H9 (cell line): ENCODE data around the gene POLR3H. TPM values are rescaled to one million over a fixed set of nuclear protein-coding genes. Genes with fewer than 3 reads are reported as not detected.

Experiments
- DNase-seq: peaks from one replicate; pipeline ENCODE4 v3.0.0-alpha.2; 2017
- H2AFZ ChIP-seq: one replicate; pipeline ENCODE4 v1.6.1; 2013; ENCODE audit warnings: mild to moderate bottlenecking, low read length, control low read depth, moderate library complexity
- H2AK5ac ChIP-seq: 2 replicates; pipeline ENCODE4 v1.6.1; 2013; ENCODE audit warnings: low read length, control low read depth, mixed read lengths; ENCODE audit not compliant: insufficient read length
- H2BK120ac ChIP-seq: one replicate; pipeline ENCODE4 v1.6.1; 2013; ENCODE audit warnings: low read depth, mild to moderate bottlenecking, low read length, control low read depth, inconsistent platforms; ENCODE audit not compliant: poor library complexity, severe bottlenecking
- H2BK12ac ChIP-seq: 2 replicates; pipeline ENCODE4 v1.6.1; 2013; ENCODE audit warnings: low read length, control low read depth, mixed read lengths, low read depth; ENCODE audit not compliant: insufficient read length
- H2BK15ac ChIP-seq: 2 replicates; pipeline ENCODE4 v1.6.1; 2013; ENCODE audit warnings: low read depth, low read length, control low read depth
- H2BK20ac ChIP-seq: one replicate; pipeline ENCODE4 v1.6.1; 2013; ENCODE audit warnings: low read depth, mild to moderate bottlenecking, low read length, control low read depth, inconsistent platforms; ENCODE audit not compliant: poor library complexity, severe bottlenecking
- H2BK5ac ChIP-seq: 2 replicates; pipeline ENCODE4 v1.6.1; 2013; ENCODE audit warnings: low read length, control low read depth, mixed read lengths; ENCODE audit not compliant: insufficient read length
- H3K14ac ChIP-seq: 2 replicates; pipeline ENCODE4 v1.6.1; 2013; ENCODE audit warnings: low read length, control low read depth; ENCODE audit not compliant: insufficient read depth
- H3K18ac ChIP-seq: 2 replicates; pipeline ENCODE4 v1.6.1; 2013; ENCODE audit warnings: low read depth, mild to moderate bottlenecking, mixed read lengths, low read length, control low read depth; ENCODE audit not compliant: insufficient read length
- H3K23ac ChIP-seq: 2 replicates; pipeline ENCODE4 v1.6.1; 2013; ENCODE audit warnings: low read length, control low read depth, mixed read lengths, low read depth; ENCODE audit not compliant: insufficient read length
- H3K23me2 ChIP-seq: 2 replicates; pipeline ENCODE4 v1.6.1; 2013; ENCODE audit warnings: low read depth, mild to moderate bottlenecking, mixed read lengths, low read length, control low read depth; ENCODE audit not compliant: insufficient read length, poor library complexity, severe bottlenecking
- H3K27ac ChIP-seq: 2 replicates; pipeline ENCODE4 v1.5.1; 2013; ENCODE audit warnings: low read length, control low read depth, mixed read lengths, low read depth; ENCODE audit not compliant: insufficient read length
- H3K27me3 ChIP-seq: 2 replicates; pipeline ENCODE4 v1.6.1; 2013; ENCODE audit warnings: low read length, control low read depth, inconsistent platforms; ENCODE audit not compliant: insufficient read depth
- H3K4ac ChIP-seq: 2 replicates; pipeline ENCODE4 v1.6.1; 2013; ENCODE audit warnings: low read depth, mild to moderate bottlenecking, control low read depth, inconsistent platforms, low read length, moderate library complexity
- H3K4me1 ChIP-seq: 2 replicates; pipeline ENCODE4 v1.6.1; 2013; ENCODE audit warnings: low read length, control low read depth, inconsistent platforms; ENCODE audit not compliant: insufficient read depth
- H3K4me2 ChIP-seq: 2 replicates; pipeline ENCODE4 v1.6.1; 2013; ENCODE audit warnings: low read length, control low read depth, mixed read lengths; ENCODE audit not compliant: insufficient read length, insufficient read depth
- H3K56ac ChIP-seq: 2 replicates; pipeline ENCODE4 v1.6.1; 2013; ENCODE audit warnings: low read depth, mild to moderate bottlenecking, mixed read lengths, low read length, control low read depth; ENCODE audit not compliant: insufficient read length
- H3K79me1 ChIP-seq: 2 replicates; pipeline ENCODE4 v1.6.1; 2013; ENCODE audit warnings: low read depth, mild to moderate bottlenecking, moderate library complexity, low read length, control low read depth, inconsistent platforms; ENCODE audit not compliant: insufficient read depth, poor library complexity, severe bottlenecking
- H3K79me2 ChIP-seq: 2 replicates; pipeline ENCODE4 v1.6.1; 2013; ENCODE audit warnings: low read length, control low read depth, inconsistent platforms; ENCODE audit not compliant: insufficient read depth
- H3K9ac ChIP-seq: 2 replicates; pipeline ENCODE4 v1.6.1; 2013; ENCODE audit warnings: low read length, control low read depth, mixed read lengths; ENCODE audit not compliant: insufficient read length; ENCODE audit errors: extremely low read depth
- H3K9me3 ChIP-seq: one replicate; pipeline ENCODE4 v1.6.1; 2013; ENCODE audit warnings: low read depth, low read length, inconsistent platforms; ENCODE audit not compliant: control insufficient read depth
- H3T11ph ChIP-seq: one replicate; pipeline ENCODE4 v1.6.1; 2013; ENCODE audit warnings: mild to moderate bottlenecking, low read length, control low read depth, inconsistent platforms
- H4K20me1 ChIP-seq: one replicate; pipeline ENCODE4 v1.6.1; 2013; ENCODE audit not compliant: control insufficient read depth, insufficient read length, insufficient read depth
- H4K5ac ChIP-seq: 2 replicates; pipeline ENCODE4 v1.6.1; 2013; ENCODE audit warnings: low read depth, mild to moderate bottlenecking, mixed read lengths, low read length, control low read depth; ENCODE audit not compliant: insufficient read length
- H4K8ac ChIP-seq: replicated peaks from 2 replicates; pipeline ENCODE4 v1.6.1; 2013; ENCODE audit warnings: low read length, control low read depth, mixed read lengths, low read depth; ENCODE audit not compliant: insufficient read length
- H4K91ac ChIP-seq: 2 replicates; pipeline ENCODE4 v1.6.1; 2013; ENCODE audit warnings: low read depth, mild to moderate bottlenecking, moderate library complexity, mixed read lengths, low read length, control low read depth; ENCODE audit not compliant: insufficient read length
- H3K27ac Mint-ChIP-seq, 3 experiments: 2 replicates in 2 of 3; 3 replicates in 1 of 3; pipeline ENCODE4 v1.8.0; 2020 to 2021; ENCODE audit warnings: mixed read lengths in 3 of 3, mild to moderate bottlenecking in 1 of 3, moderate library complexity in 1 of 3
- H3K27me3 Mint-ChIP-seq: 2 replicates; pipeline ENCODE4 v1.8.0; 2021; ENCODE audit warnings: low read depth, mild to moderate bottlenecking, moderate library complexity, mixed read lengths
- H3K36me3 Mint-ChIP-seq, 3 experiments: 2 replicates in 2 of 3; 3 replicates in 1 of 3; pipeline ENCODE4 v1.8.0; 2020 to 2021; ENCODE audit warnings: low read depth in 3 of 3, mixed read lengths in 3 of 3; ENCODE audit not compliant: insufficient read depth in 1 of 3
- H3K4me1 Mint-ChIP-seq, 2 experiments: 2 replicates each; pipeline ENCODE4 v1.8.0; 2020; ENCODE audit warnings: mixed read lengths in 2 of 2
- H3K4me3 Mint-ChIP-seq, 2 experiments: 2 replicates in 1 of 2; 3 replicates in 1 of 2; pipeline ENCODE4 v1.8.0; 2020 to 2021; ENCODE audit warnings: mild to moderate bottlenecking in 2 of 2, mixed read lengths in 2 of 2, moderate library complexity in 1 of 2
- H3K9me3 Mint-ChIP-seq, 2 experiments: 2 replicates in 1 of 2; 3 replicates in 1 of 2; pipeline ENCODE4 v1.8.0; 2020; ENCODE audit warnings: mild to moderate bottlenecking in 2 of 2, mixed read lengths in 2 of 2, moderate library complexity in 1 of 2
- WGBS: extraction: QIAGEN DNeasy Blood & Tissue Kit; methylation state at CpG from one replicate; pipeline ENCODE4 v1.1.7; 2013; ENCODE audit warnings: missing lambda C conversion rate, low lambda C conversion rate, mixed read lengths; ENCODE audit not compliant: insufficient read length; ENCODE audit errors: extremely low coverage; 5-methylcytosine and 5-hydroxymethylcytosine counted together
- total RNA-seq: library from RNA; stranded (reverse); gene quantifications from 2 replicates; pipeline ENCODE4 v1.2.1, GENCODE V29; 2021
- TF ChIP-seq, protein P1 (sequence below): fragments of 200-600 bp; sonication (generic); conservative IDR thresholded peaks from 3 replicates; pipeline ENCODE4 v1.8.0; 2021; ENCODE audit warnings: antibody characterized with exemption, mild to moderate bottlenecking

POLR3H gene
- total RNA-seq, 1 experiment from 2014 or later = 68.2 TPM

GRCh38 chr22:41528132-41528766 is 16.0 kb downstream of the POLR3H start:
- no peaks in the 10 kb centered on the region for H3K23me2 ChIP-seq
- no peaks in the 10 kb centered on the region for H3K9me3 ChIP-seq
- no peak overlapping the region for H3K4me3 Mint-ChIP-seq
- no CpG with 5 or more reads among the region's 16 CpGs for WGBS
- H4K91ac ChIP-seq = no peak overlapping the region
- peaks cover 18 to 80% (median 57%) of the 10 kb centered on the region in 3 experiments for H3K36me3 Mint-ChIP-seq
- no peaks in the 10 kb centered on the region for H4K20me1 ChIP-seq
- no peak overlapping the region for H3T11ph ChIP-seq
- TF ChIP-seq, protein P1, sequence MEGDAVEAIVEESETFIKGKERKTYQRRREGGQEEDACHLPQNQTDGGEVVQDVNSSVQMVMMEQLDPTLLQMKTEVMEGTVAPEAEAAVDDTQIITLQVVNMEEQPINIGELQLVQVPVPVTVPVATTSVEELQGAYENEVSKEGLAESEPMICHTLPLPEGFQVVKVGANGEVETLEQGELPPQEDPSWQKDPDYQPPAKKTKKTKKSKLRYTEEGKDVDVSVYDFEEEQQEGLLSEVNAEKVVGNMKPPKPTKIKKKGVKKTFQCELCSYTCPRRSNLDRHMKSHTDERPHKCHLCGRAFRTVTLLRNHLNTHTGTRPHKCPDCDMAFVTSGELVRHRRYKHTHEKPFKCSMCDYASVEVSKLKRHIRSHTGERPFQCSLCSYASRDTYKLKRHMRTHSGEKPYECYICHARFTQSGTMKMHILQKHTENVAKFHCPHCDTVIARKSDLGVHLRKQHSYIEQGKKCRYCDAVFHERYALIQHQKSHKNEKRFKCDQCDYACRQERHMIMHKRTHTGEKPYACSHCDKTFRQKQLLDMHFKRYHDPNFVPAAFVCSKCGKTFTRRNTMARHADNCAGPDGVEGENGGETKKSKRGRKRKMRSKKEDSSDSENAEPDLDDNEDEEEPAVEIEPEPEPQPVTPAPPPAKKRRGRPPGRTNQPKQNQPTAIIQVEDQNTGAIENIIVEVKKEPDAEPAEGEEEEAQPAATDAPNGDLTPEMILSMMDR = no peak
- peaks cover 5% of the 10 kb centered on the region for H3K27me3 Mint-ChIP-seq
- no peak overlapping the region for H2BK20ac ChIP-seq
- H3K27ac Mint-ChIP-seq = no peak overlapping the region
- no peaks in the 10 kb centered on the region for H3K9me3 Mint-ChIP-seq
- H3K56ac ChIP-seq = no peak overlapping the region
- H3K18ac ChIP-seq = no peak overlapping the region
- no peak overlapping the region for H2BK15ac ChIP-seq
- H3K27me3 ChIP-seq = no peaks in the 10 kb centered on the region
- H2BK120ac ChIP-seq = no peak overlapping the region
- no peaks in the 10 kb centered on the region for H3K79me1 ChIP-seq
- no peak overlapping the region for H3K27ac ChIP-seq
- no peak overlapping the region for H4K5ac ChIP-seq
- no peak overlapping the region for H3K14ac ChIP-seq
- no peak overlapping the region for H3K4ac ChIP-seq
- H2BK5ac ChIP-seq = no peak overlapping the region
- H2AFZ ChIP-seq = no peak overlapping the region
- H2BK12ac ChIP-seq = no peak overlapping the region
- no peaks in the 10 kb centered on the region for H3K4me1 ChIP-seq
- no peaks in the 10 kb centered on the region for H3K79me2 ChIP-seq
- H3K9ac ChIP-seq = no peak overlapping the region
- no peak overlapping the region for H4K8ac ChIP-seq
- no peak overlapping the region for H2AK5ac ChIP-seq
- no peak overlapping the region for H3K4me2 ChIP-seq
- no peak for DNase-seq
- H3K4me1 Mint-ChIP-seq = peaks cover 2 to 6% of the 10 kb centered on the region in 2 experiments; a peak in 3 of 4 replicates
- H3K23ac ChIP-seq = no peak overlapping the region
